ENCODE data around the gene COL9A3.

COL9A3 gene

GRCh38 chr20:62824476-62825332 lies 7.9 kb downstream of the COL9A3 start:
- DNase-seq, result no peak

GRCh38 chr20:62825333-62825985 lies 8.6 kb downstream of the COL9A3 start:
- no peak for DNase-seq

- no peak for DNase-seq
Observed at GRCh38 chr20:62825986-62826645, 9.3 kb downstream of the COL9A3 start.

GRCh38 chr20:62826646-62827310 lies 9.9 kb downstream of the COL9A3 start:
- no peak for DNase-seq

- DNase-seq, result no peak
Observed at GRCh38 chr20:62827311-62828038, 10.6 kb downstream of the COL9A3 start.

GRCh38 chr20:62828051-62828450 lies 11.2 kb downstream of the COL9A3 start:
- DNase-seq, result no peak

- no peak for DNase-seq
Observed at GRCh38 chr20:62828511-62829230, 11.8 kb downstream of the COL9A3 start.

- no peak for DNase-seq
Observed at GRCh38 chr20:62829231-62830230, 12.7 kb downstream of the COL9A3 start.

GRCh38 chr20:62830251-62830650 lies 13.4 kb downstream of the COL9A3 start:
- no peak for DNase-seq

- DNase-seq, result no peak
Observed at GRCh38 chr20:62830821-62831220, 14.0 kb downstream of the COL9A3 start.

GRCh38 chr20:62831361-62831788 lies 14.5 kb downstream of the COL9A3 start:
- DNase-seq, result no peak

GRCh38 chr20:62831854-62832211 lies 15.0 kb downstream of the COL9A3 start:
- no peak for DNase-seq

- no peak for DNase-seq
Observed at GRCh38 chr20:62832212-62832922, 15.5 kb downstream of the COL9A3 start.

- DNase-seq, result no peak
Observed at GRCh38 chr20:62832951-62833391, 16.1 kb downstream of the COL9A3 start.

- no peak for DNase-seq
Observed at GRCh38 chr20:62834967-62835730, 18.3 kb downstream of the COL9A3 start.

GRCh38 chr20:62835931-62836861 lies 19.3 kb downstream of the COL9A3 start:
- DNase-seq, result no peak

- DNase-seq, result no peak
Observed at GRCh38 chr20:62836967-62837490, 20.2 kb downstream of the COL9A3 start.

GRCh38 chr20:62837790-62838127 lies 20.9 kb downstream of the COL9A3 start:
- no peak for DNase-seq

Data from NCI-H1930 (cell line).